K562 (cell line): ENCODE measurements around the gene IGFL1. TPM values are rescaled to one million over a fixed set of nuclear protein-coding genes. Genes with fewer than 3 reads are reported as not detected.
A peak's percentile ranks its signal among the peaks of the same experiment; 100 is the strongest.

Source experiments
- NFRKB ChIP-seq: fragments of 450-650 bp; IDR thresholded peaks from 2 replicates; pipeline ENCODE4 v1.6.1; 2016; ENCODE audit warnings: low read depth
- PHF21A ChIP-seq: fragments of 450-650 bp; IDR thresholded peaks from 2 replicates; pipeline ENCODE4 v1.6.1; 2017; ENCODE audit warnings: low read depth, borderline replicate concordance
- PML ChIP-seq: IDR thresholded peaks from 2 replicates; pipeline ENCODE4 v1.6.1; 2012; ENCODE audit warnings: low read length, inconsistent platforms
- PPARD ChIP-seq: fragments of 250-450 bp; sonication (Bioruptor Pico); IDR thresholded peaks from 2 replicates; pipeline ENCODE4 v1.8.0; 2022; ENCODE audit warnings: inconsistent platforms, mild to moderate bottlenecking, moderate library complexity
- RAD21 ChIP-seq, 2 experiments: fragments of 250-450 bp in 1 of 2; fragments of 450-650 bp in 1 of 2; sonication (Bioruptor Pico) in 1 of 2; formaldehyde crosslinking in 1 of 2; IDR thresholded peaks in 1 of 2; conservative IDR thresholded peaks in 1 of 2; 2 replicates each; pipeline versions ENCODE4 v1.4.0 to v1.8.0; 2020 to 2022; ENCODE audit warnings: mild to moderate bottlenecking in 2 of 2, moderate library complexity in 1 of 2
- ZKSCAN3 ChIP-seq: fragments of 250-450 bp; sonication (Bioruptor Pico); IDR thresholded peaks from 2 replicates; pipeline ENCODE4 v1.4.0; 2020
- polyA plus RNA-seq, 8 experiments: library from polyadenylated mRNA; depleted of rRNA in 4 of 8; stranded (reverse) in 5 of 8; unstranded in 3 of 8; fragments of >200 nt; fragmentation: Nextera tagmentation in 2 of 8; fragmentation: Illumina TruSeq in 1 of 8; extraction: Ambion mirVana in 2 of 8; extraction: Trizol in 1 of 8; gene quantifications; 2 replicates each; pipeline versions ENCODE4 v1.2.1 to v1.2.3, GENCODE V29; 2011 to 2014; ENCODE audit warnings: inconsistent platforms in 1 of 8, missing spikeins in 1 of 8
- total RNA-seq, 7 experiments: library from RNA; depleted of rRNA in 6 of 7; stranded (reverse); fragments of >200 nt in 6 of 7; fragmentation: Illumina TruSeq in 2 of 7; extraction: Trizol in 2 of 7; gene quantifications; 2 replicates each; pipeline versions ENCODE4 v1.2.1 to v1.2.3, GENCODE V29; 2011 to 2021; ENCODE audit warnings: low replicate concordance in 1 of 7
- TF ChIP-seq, protein P1 (sequence below): sonication (generic); formaldehyde crosslinking; IDR thresholded peaks from 2 replicates; pipeline ENCODE4 v1.8.0; 2022; ENCODE audit warnings: missing genetic modification reagents, mild to moderate bottlenecking, borderline replicate concordance
- TF ChIP-seq, protein P2 (sequence below), 2 experiments: IDR thresholded peaks; 2 replicates each; pipeline ENCODE4 v1.6.1; 2012; ENCODE audit warnings: improper control_type of control experiment in 2 of 2, low read depth in 2 of 2, low read length in 2 of 2, borderline replicate concordance in 1 of 2
- TF ChIP-seq, protein P3 (sequence below): sonication (generic); formaldehyde crosslinking; IDR thresholded peaks from 2 replicates; pipeline ENCODE4 v1.8.0; 2022; ENCODE audit warnings: mild to moderate bottlenecking, missing genetic modification reagents, borderline replicate concordance
- TF ChIP-seq, protein P4 (sequence below): fragments of 250-450 bp; sonication (Bioruptor Pico); IDR thresholded peaks from 2 replicates; pipeline ENCODE4 v1.9.0; 2021; ENCODE audit warnings: mild to moderate bottlenecking, inconsistent platforms
- TF ChIP-seq, protein P5 (sequence below): IDR thresholded peaks from 2 replicates; pipeline ENCODE4 v1.6.1; 2012; ENCODE audit warnings: low read depth, low read length, improper control_type of control experiment, borderline replicate concordance

Gene IGFL1
- total and polyA plus RNA-seq, 9 of the 15 experiments (the other 6 are each of a cell fraction or from before 2014, with no cell fraction given), result not detected

DNA sequence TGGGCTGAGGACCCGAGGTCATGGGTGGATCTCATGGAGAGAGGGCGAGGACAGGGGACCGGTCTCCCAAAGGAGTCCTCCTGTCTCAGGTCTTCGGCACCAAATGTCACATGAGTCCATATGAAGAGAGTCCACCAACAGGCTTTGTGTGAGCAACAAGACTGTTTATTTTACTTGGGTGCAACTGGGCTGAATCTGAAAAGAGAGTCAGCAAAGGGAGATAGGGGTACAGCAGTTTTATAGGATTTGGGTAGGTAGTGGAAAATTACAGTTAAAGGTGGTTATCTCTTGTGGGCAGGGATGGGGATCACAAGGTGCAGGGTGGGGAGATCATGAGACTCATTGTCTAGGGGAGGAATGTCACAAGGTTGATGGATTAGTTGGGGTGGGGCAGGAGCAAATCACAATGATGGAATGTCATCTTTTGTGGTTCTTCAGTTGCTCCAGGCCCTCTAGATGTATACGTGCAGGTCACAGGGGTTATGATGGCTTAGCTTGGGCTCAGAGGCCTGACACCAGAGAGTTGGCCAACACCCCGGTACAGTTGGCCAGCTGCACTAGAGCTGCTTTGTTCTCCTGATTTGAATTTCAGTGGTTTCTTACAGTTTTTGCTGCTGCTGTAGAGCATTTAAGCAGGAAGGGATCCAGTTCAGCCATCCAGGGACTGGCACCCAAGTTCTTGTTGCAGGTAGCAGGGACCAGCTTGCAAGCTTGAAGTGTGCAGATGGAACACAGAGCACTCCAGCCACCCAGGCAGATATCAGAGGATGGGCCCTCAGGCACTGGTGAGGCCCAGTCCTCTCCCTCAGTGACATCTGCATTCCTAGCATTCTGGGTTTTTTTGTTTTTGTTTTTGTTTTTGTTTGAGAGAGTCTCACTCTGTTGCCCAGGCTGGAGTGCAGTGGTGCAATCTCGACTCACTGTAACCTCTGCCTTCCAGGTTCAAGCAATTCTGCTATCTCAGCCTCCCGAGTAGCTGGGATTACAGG, 26.4 kb upstream of the IGFL1 start (continued):
- TF ChIP-seq, protein P1, sequence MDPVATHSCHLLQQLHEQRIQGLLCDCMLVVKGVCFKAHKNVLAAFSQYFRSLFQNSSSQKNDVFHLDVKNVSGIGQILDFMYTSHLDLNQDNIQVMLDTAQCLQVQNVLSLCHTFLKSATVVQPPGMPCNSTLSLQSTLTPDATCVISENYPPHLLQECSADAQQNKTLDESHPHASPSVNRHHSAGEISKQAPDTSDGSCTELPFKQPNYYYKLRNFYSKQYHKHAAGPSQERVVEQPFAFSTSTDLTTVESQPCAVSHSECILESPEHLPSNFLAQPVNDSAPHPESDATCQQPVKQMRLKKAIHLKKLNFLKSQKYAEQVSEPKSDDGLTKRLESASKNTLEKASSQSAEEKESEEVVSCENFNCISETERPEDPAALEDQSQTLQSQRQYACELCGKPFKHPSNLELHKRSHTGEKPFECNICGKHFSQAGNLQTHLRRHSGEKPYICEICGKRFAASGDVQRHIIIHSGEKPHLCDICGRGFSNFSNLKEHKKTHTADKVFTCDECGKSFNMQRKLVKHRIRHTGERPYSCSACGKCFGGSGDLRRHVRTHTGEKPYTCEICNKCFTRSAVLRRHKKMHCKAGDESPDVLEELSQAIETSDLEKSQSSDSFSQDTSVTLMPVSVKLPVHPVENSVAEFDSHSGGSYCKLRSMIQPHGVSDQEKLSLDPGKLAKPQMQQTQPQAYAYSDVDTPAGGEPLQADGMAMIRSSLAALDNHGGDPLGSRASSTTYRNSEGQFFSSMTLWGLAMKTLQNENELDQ (CRISPR knock-in tag), result no peak
- TF ChIP-seq NFRKB (no peak; the same call in 1 of the 2 replicates), PML (no peak), RAD21 (CRISPR knock-in tag; conservative IDR thresholded peaks at IDR 0.05 in 1 of 2, IDR thresholded peaks at IDR 0.05 in 1 of 2) (peak in 1 of 2 experiments; percentile 26; a peak in 1 of 4 replicates), ZKSCAN3 (CRISPR knock-in tag) (peak; percentile 87), PHF21A (no peak), PPARD (CRISPR knock-in tag) (no peak)
- TF ChIP-seq, protein P2, sequence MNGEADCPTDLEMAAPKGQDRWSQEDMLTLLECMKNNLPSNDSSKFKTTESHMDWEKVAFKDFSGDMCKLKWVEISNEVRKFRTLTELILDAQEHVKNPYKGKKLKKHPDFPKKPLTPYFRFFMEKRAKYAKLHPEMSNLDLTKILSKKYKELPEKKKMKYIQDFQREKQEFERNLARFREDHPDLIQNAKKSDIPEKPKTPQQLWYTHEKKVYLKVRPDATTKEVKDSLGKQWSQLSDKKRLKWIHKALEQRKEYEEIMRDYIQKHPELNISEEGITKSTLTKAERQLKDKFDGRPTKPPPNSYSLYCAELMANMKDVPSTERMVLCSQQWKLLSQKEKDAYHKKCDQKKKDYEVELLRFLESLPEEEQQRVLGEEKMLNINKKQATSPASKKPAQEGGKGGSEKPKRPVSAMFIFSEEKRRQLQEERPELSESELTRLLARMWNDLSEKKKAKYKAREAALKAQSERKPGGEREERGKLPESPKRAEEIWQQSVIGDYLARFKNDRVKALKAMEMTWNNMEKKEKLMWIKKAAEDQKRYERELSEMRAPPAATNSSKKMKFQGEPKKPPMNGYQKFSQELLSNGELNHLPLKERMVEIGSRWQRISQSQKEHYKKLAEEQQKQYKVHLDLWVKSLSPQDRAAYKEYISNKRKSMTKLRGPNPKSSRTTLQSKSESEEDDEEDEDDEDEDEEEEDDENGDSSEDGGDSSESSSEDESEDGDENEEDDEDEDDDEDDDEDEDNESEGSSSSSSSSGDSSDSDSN (IDR thresholded peaks at IDR 0.05; ENCODE audit: borderline replicate concordance in 1 of 2, low read depth in 2 of 2, low read length in 2 of 2), result no peak
- TF ChIP-seq, protein P3, sequence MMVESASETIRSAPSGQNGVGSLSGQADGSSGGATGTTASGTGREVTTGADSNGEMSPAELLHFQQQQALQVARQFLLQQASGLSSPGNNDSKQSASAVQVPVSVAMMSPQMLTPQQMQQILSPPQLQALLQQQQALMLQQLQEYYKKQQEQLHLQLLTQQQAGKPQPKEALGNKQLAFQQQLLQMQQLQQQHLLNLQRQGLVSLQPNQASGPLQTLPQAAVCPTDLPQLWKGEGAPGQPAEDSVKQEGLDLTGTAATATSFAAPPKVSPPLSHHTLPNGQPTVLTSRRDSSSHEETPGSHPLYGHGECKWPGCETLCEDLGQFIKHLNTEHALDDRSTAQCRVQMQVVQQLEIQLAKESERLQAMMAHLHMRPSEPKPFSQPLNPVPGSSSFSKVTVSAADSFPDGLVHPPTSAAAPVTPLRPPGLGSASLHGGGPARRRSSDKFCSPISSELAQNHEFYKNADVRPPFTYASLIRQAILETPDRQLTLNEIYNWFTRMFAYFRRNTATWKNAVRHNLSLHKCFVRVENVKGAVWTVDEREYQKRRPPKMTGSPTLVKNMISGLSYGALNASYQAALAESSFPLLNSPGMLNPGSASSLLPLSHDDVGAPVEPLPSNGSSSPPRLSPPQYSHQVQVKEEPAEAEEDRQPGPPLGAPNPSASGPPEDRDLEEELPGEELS, result no peak
- TF ChIP-seq, protein P4, sequence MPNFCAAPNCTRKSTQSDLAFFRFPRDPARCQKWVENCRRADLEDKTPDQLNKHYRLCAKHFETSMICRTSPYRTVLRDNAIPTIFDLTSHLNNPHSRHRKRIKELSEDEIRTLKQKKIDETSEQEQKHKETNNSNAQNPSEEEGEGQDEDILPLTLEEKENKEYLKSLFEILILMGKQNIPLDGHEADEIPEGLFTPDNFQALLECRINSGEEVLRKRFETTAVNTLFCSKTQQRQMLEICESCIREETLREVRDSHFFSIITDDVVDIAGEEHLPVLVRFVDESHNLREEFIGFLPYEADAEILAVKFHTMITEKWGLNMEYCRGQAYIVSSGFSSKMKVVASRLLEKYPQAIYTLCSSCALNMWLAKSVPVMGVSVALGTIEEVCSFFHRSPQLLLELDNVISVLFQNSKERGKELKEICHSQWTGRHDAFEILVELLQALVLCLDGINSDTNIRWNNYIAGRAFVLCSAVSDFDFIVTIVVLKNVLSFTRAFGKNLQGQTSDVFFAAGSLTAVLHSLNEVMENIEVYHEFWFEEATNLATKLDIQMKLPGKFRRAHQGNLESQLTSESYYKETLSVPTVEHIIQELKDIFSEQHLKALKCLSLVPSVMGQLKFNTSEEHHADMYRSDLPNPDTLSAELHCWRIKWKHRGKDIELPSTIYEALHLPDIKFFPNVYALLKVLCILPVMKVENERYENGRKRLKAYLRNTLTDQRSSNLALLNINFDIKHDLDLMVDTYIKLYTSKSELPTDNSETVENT, result no peak
- TF ChIP-seq, protein P5, sequence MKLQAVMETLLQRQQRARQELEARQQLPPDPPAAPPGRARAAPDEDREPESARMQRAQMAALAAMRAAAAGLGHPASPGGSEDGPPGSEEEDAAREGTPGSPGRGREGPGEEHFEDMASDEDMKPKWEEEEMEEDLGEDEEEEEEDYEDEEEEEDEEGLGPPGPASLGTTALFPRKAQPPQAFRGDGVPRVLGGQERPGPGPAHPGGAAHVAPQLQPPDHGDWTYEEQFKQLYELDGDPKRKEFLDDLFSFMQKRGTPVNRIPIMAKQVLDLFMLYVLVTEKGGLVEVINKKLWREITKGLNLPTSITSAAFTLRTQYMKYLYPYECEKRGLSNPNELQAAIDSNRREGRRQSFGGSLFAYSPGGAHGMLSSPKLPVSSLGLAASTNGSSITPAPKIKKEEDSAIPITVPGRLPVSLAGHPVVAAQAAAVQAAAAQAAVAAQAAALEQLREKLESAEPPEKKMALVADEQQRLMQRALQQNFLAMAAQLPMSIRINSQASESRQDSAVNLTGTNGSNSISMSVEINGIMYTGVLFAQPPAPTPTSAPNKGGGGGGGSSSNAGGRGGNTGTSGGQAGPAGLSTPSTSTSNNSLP, result no peak
